NCI-H2107 (cell line): Measurements from ENCODE around the gene FARS2.
"Not testable (repeated sequence)": the region's sequence is repeated elsewhere in the genome, so short reads cannot be mapped to it uniquely, and the experiment has no call there.

Experiments
- DNase-seq: peaks from one replicate; lab custom pipeline; 2025; lab: John Stamatoyannopoulos, UW

Gene FARS2

DNA sequence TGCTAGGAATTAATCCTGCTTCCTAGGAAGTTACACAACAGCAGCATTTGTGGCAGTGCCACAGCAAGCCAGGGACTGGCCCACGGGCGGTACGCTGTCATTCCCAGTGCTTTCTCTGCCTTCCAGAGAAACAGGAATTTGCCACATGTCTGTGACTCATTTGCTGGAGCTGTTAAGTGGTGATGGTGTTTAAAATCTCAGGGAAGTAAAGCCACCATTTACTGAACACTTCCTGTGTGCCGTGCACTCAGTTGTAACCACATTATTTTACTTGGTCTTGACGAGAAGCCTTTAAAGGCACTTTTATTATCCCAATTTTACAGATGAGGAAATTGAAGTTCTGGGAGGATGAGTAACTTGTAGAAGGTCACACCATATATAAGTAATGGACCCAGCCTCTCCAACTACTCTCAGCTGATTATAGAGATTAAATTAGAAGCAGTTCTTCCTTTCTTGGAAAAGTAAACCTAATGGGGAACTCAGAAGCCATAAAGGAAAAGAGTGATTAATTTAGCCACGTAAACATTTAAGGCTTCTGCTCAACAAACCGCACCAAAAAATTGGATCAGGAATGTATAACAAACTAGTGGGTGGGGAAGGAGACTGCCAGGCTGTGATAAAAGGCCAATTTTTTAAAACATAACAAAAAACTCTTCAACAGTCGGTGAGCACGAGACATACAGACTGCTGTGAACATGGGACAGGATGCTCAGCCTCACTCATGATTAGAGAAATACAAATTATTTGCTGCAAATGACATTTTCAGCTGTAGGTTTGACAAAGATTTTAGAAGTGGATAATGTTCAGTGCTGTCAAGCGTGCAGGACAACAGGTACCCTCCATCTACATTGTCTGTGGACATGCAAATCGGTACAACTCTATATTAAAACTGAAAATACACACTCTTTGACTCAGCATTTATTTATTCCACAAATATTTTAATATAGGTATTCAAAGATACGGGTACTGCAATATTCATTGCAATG is 434.2 kb downstream of the FARS2 start:
- DNase-seq = no peak

DNA sequence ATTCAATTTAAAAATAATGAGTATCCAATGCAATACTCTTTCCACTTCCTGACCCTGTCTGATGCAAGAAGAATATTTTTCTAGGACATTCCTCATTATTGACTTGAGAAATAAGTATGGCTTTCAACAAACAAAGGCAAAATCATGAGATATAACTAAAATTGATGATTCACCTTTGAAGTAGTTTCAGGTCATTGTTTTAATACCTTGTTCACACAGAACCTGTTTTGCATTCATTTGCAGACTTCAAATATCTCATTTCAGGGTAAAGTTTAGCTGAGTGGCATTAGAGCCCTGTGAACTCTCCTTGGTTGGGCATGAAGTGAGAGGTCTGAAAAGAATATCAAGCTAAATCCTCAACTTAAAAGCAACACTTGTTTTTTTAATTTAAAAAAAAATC is 436.2 kb downstream of the FARS2 start:
- no peak for DNase-seq

DNA sequence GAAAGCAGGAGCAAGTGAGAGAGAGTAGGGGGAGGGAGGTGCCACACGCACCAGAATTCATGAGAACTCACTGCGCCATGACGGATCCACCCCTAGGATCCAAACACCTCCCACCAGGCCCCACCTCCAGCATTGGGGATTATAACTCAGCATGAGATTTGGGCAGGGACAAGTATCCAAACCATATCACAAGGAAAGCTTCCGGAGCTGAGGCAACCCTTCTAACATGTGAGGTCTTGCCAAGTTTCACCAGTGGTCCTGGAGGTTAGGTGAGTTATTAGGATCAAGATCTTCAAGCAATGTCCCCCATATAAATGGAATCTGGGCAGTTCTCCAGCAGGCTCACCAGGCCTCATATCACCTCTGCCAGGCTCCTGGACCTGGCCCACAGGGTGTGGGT is 437.0 kb downstream of the FARS2 start:
- no peak for DNase-seq

DNA sequence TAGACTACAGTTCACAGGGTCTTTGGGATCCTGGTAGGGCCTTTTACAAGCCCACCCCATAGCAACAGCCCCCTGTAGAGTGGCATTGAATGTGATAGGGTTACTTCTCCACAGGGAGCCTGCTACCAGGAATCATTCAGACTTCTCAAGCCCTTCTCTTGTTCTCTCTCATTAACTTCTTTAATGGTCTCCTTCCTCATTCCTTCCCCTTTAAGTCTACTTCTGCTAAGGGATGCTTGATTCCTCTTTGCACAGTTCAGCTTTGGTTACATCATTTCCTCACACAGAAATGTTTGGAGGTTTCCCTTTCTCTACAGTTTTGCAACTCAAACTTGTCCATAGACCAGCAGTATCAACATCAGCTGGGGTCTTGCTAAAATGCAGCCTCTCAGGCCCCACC is 437.8 kb downstream of the FARS2 start:
- DNase-seq = not testable (repeated sequence)

DNA sequence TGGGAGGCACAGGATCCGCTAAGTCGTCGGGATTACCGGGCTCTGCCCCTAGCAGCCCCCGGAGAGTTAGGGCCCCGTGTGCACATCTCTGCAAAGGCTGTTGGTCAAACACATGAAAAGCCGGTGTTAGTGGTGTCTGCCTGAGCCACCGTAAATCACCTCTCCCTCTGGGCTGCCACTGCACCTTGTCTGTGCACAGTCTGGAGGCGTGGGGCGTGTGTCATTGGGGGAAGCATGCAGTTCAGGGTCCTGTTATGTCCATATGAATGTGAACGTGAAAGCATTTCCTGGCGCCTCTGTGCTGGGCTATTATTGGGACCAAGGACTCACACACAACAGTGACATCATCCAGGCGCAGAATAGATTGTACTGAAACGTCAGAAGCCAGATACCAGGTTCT is 439.9 kb downstream of the FARS2 start:
- DNase-seq = no peak

DNA sequence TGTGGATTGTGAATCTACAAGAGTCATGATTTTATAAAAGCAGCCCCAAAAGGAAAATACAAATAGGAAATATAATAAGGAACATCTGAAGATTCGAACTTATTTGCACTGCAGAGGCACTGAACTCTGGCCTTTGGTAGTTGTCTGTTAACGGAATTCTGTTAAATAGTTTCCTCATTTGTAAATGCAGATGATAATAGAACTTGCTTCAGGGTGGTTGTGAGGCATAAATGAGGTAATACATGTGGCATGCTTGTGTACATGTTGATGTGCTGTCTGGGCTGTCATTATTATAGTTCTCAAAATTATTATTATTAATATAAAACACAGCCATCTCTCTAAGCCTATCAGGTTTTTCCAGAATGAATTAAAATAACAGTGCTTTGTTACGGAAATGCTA is 443.4 kb downstream of the FARS2 start:
- no peak for DNase-seq

DNA sequence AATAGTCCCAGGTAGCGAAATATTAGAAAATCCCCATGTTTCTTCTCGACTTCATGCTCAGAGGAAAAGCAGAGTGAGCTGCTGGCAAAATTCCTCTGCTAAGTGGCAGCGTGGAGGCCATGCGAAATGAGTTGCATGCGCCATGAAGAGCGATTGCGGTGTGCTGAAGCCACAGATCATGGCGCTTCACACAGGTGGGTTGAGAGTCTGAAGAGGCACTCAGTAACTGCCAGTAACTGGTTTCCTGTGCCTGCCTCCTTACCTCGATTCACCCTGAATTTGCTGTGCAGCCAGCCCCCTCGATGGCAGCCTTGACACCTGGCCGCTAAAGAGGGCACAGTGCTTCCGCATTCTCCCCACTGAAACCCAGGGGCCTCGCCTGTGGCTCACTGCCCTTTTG is 443.9 kb downstream of the FARS2 start:
- DNase-seq = no peak

DNA sequence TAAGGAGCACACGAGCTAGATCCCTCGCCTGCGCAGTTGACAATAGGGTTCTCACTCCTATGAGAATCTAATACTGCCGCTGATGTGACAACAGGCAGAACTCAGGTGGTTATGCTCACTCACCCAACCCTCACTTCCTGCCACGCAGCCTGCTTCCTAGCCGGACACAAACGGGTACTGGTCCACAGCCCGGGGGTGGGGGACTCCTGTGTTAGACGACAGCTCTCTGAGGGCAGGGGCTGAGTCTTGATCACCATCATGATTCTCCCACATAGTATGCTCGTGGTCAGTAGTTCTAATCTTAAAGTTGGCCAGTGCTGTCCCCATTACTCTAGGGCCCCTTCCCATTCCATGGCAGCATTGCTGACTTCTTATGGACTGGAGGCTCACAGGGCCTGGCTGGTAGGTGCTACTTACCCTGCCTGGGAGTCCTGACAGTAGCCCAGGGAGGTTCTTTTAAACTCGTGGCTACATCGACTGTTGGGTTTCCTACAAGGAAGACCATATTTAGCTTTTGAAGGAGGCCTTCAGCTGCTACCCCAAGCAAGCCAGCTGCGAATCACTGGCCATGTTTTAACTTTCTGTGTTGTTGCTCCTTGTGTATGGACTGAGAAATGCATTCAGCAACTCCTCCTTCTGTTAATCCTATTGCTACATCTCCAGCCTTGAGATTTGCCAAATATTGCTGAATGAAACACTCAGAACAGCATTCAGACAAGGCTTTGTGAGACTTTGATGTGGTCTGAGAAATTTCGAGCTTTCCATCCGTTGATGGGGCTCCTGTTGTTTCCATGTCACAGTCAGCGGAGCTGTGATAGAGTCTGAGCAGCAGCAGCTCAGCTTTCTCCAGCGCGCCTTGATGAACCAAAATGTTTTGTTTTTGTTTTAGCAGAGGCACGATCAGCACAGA is 445.1 kb downstream of the FARS2 start:
- no peak for DNase-seq

DNA sequence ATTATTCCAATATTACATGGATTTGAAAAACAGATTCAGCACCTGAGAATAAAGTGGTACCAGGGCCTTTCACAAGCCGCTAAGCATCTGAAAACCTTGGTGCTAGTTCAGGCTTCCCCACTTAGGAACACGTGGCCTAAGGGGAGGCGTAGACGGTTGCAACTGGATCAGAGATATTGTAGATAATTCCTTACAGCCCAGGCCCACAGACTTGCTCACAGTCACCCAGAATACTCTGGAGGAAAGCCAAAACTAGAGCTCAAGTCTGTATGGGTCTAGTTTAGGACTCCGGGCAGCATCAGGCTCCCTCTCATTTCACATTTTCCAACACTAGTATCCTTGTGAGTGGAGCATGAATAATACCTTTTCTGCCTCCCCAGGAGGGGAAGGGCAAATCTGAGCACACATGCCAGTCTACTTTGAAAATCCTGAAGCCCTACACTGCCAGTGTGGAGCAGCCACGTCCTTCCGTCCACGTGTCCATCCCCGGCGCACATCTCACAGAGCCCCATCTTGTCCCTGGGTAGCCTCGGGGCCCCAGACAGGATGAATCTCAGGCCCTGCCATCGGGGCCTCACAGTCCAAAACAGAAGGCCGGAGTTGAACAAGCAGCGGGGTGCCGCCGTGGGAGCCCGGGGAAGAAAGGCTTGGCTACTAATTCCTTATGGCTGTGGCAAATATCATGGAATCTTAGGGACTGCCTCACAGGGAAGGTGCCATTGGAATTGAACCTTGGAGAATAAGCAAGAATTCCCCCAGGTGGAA is 446.1 kb downstream of the FARS2 start:
- no peak for DNase-seq

DNA sequence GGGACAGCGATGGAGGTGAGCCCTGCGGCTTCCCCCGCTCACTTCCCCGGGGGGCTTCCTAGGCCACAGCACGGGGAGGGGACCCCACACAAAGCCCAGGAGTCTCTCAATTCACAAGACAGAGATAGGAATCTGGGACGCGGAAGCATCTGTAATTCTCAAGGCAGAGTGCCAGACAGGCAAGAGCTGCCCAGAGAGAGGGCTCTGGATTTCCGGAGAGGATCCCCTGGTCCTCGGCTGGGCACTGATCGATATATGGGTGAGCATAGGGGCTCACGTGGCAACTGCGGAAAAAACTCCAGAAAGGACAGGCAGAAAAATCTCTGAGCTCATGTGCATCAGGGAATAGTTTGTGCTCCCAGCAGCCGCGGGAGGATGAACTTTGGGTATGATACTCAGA is 449.2 kb downstream of the FARS2 start:
- DNase-seq = no peak

DNA sequence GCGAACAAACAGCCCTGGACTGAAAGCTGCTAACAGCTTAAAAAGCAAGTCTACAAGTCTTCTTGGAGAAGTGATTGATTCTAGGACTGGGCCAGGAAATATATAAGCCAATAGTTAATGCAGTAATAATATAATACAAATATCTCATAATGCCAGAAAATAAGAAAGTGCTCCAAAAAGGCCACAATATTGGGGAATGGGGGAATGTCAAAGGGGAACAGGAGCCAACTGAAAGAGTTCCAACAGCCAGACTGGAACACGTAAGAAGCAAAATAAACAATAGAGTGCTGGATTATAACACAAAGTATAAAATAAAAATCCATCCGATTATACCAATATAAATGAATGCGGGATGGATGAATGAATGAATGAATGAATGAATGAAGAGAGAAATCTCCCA is 449.6 kb downstream of the FARS2 start:
- no peak for DNase-seq

DNA sequence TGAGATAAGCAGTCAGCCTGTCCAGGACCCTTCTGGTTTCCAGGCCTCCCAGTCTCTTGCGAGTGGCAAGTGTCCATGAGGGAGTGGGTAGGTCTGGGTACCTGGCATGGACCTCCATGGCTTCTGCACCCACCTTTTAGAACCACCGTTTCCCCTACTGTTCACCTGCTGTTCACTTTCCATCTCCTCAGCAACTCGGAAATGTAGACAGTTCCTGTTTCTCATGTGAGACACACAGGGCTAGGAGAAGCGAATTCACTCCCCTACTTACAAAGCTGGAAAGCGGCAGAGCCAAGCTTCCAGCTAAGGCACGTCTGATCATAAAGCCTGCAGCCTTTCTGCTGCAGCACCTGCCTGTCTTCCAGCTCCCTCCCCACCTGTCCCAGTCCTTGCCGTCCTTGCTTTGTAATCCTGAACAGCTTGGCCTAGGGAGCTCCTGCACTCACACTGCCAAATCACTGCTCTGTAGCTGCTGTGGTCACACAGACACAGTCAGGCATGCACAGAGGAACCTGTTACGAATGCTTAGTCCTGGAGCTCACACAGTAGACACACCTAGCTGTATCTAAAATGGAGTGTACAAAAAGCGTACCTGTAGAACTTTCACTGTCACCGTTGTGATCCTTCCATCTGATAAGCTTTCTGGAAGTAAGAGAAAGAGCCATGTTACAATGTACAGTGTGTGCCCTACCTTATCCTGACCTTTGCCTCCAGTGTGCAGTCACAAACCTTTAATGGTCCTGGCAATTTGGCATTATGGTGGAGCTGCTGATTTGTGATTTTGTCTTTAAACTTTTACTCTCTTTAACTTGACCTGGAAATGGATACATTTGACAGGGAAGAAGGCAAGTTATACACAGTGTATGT is 451.3 kb downstream of the FARS2 start:
- no peak for DNase-seq

DNA sequence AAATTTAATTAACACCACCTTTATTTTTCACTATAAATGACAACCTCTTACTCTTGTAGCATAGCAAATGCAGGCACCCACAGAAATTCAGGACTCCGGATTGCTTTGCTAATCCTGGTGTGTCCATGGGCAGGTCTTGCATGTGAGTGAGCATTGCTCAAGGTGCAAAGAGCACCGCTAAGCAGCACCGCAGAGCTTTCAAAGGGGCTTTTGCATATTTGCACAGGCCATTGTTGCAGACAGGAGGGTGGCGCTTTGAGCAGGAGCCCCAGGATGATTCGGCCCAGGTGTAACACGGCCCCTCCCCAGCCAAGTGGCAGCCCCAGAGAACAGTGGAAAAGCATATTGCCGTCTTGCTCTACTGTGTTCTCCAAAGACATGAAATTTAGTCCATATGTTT is 452.2 kb downstream of the FARS2 start:
- DNase-seq = no peak

DNA sequence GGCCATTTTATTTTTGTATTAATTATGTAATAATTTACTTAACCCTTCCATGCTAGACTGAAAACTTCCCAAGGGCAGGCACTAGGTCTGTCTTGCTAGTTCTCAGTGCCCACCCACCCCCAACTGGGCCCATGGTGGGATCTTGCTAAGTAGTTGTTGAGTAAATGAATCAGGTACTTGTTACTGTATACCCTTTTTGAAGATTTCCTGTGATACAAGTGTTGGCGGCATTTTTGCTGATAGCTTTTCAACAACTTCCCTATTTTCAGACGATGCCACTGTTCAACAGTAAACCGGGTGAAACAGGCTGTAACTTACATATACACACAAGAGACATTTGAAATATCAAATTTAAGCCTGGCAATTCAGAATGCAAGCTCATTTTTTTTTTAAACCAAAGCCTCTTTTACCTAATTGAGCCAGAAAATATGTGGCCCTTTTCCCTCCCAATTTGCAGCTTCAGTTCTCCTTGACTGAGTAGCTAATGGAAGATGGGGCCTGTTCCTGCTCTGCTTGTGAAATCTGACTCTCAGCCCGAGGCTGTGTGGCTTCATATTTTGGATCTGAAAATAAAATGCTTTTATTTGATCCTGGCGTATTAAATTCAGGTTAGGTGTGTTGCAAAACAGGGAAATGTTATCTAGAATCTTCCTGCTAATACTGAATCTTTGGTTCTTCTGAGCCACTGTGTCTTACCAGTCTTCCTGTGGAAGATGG is 457.1 kb downstream of the FARS2 start:
- no peak for DNase-seq

DNA sequence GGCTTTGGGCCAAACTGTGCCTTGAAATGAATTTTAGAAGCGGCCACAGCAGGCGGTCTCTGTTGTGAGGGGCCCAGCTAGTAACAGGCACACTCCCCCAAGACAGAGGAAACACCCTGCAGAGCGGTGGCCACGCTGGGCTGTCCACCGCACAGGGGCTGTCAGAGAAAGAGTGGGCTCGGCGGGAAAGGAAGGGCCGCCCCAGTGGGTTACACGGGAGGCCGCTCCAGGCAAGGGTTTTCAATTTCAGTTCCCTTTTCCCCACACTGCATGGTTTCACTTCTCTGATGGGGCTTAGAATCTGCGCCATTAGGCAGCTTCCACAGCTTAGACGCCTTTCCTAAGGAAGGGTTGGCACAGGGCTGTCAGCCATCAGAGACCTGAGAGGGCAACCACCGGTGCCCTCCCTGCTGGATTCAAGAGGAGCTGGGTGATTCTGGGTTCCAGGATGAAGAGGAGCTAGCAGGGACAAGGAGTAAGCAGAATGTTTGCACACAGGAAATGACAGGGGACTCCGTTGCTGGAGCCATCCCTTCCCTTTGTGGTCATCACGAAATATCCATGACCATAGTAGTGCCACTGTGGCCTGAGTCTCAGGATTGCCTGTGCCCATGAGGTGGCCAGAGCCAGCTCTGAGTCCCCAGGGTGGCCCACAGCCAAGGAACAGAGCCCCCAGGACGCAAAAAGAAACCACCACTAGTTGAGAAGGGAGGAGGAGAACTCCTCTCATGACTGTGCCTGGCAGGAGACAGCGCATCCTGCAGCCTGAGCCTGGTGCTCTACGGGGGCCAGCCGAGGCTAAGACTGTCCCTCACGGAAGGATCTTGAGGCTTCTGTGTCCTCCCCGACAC is 462.8 kb downstream of the FARS2 start:
- no peak for DNase-seq

DNA sequence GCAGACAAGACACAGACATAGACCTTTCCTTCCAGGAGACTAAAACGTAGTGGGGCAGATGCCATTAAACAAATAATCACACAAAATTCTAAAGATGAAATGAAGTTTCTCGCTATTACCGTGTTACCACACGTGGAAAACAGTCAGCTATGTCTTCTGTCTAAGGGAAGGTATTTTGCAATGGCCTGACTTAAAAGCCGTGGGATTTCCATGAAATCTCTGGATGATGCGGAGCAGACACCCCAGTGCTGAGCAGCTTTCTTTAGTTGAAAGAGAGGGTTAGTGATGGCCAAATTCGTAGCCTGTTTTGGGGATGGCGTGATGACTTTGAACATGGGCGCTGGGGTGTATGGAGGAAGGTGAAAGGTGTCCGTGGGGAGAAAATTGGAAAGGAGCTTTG is 463.6 kb downstream of the FARS2 start:
- no peak for DNase-seq

DNA sequence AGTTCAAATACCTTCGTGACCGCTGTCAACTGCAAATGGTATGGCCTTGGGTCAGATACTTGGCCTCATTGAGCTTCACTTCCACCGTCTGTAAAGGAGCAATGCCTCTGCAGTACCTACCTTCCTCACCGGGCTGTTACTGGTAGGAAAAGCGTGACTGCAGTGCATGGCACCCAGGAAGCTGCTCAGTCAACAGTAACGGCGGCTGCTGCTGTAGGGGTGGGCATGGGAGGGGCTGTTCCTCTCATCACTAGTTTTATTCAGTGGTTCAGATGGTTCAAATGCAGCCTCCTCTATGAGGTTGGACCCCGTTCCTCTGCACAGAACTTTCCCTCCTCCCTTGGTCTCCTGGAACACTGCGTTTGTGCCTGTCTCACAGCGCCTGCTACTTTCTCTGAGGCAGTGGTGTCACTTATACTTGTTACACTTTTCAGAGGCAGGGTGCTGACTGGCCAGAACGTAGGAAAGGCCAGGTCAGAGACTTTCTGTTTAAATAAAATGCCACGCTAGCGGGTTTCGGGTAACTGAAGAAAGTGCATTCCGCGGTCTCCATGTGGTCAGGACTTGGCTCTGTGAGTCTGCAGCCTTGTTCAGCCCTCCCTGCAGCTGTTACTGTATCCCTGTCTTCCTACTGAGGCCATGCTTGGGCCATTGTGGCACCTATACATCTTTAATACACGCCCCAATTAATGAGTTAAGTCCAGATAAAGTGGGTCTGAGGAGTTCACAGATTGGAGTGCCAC is 465.8 kb downstream of the FARS2 start:
- DNase-seq = no peak

DNA sequence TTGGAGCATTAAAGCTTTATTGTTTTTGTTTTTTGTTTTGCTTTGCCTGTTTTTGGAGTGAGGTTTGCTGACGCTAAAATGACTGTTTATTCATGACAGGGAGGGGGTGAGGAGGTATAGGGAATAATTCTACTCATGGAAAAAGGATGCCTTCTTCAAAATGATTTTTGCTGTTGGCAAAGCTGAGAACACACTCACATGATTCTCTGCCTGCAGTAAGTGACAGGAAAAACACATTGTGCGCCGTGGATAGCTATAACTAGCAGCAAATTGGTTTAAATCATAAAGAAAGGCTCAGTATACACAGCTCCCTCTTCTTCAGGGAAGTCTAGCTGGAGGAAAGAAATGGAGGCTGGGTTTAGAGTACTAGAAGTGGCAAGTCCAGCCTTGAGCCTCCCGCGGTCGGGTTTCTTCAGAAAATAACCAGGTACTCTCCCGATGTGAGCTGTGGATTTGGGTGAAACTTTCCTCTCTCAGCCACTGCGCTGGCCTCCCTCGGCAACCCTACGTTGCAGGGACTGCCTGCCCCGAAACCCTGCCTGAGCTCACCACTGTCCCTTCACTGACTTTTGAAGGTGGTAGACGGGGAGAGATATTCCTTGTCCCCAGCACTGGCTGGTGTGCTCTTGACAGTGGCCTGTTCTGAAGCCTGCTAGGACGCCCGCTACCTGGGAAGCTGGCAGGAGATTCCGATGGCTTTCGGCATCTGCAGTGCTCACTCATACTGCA is 467.2 kb downstream of the FARS2 start:
- DNase-seq = no peak
